Activated T-cell treated with anti-CD3 and anti-CD28 coated beads, Interleukin-2, amount 50 U/mL, for 1 hour (primary cell): Measurements from ENCODE around the gene PRSS8.
A peak's percentile ranks its signal among the peaks of the same experiment; 100 is the strongest.
"Not testable (repeated sequence)": the region's sequence is repeated elsewhere in the genome, so short reads cannot be mapped to it uniquely, and the experiment has no call there.

ENCODE experiments used
- DNase-seq: peaks from one replicate; pipeline ENCODE4 v3.0.0-alpha.2; 2020

PRSS8 gene

DNA sequence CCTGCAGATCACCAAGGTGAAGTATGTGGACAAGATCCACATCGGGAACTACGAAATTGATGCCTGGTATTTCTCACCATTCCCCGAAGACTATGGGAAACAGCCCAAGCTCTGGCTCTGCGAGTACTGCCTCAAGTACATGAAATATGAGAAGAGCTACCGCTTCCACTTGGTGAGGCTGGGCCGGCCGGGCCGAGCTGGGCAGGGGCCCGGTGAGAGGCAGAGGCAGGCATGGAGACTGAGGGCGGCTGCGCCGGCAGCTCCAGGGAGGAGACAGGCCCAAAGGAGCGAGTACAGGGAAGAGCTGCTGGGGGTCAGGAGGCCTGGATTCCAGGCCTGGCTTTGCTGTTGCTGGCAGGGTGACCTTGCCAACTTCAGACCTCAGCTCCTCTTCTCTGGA lies 8.3 kb downstream of the PRSS8 start:
- no peak for DNase-seq

DNA sequence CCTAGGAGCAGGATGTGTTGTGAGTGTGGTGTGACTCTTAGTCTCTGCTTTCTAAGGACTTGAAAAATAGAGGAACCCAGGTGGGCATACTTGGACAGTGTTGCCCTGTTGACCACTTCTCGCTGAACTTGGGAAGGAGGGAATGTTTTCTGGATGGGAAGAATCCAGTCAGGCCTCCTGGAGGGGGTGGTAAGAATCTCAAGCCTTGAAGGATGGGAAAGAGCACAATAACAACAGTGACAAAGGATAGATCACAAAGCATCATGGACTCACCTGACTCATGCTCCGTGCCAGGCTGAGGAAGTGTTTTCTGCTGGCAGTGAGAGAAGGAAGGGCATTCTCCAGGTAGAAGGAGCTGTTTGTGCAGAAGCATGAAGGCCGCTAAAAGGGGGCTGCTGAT lies 9.7 kb downstream of the PRSS8 start:
- no peak for DNase-seq

DNA sequence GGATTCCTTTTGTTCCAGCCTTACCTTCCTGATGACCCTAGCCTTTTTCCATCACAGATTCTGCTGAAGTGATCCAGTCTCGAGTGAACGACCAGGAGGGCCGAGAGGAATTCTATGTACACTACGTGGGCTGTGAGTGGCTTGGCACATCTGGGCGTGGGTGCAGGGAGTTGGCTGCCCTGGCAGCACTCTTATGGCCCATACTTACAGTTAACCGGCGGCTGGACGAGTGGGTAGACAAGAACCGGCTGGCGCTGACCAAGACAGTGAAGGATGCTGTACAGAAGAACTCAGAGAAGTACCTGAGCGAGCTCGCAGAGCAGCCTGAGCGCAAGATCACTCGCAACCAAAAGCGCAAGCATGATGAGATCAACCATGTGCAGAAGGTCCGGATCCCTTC lies 15.4 kb downstream of the PRSS8 start:
- no peak for DNase-seq

DNA sequence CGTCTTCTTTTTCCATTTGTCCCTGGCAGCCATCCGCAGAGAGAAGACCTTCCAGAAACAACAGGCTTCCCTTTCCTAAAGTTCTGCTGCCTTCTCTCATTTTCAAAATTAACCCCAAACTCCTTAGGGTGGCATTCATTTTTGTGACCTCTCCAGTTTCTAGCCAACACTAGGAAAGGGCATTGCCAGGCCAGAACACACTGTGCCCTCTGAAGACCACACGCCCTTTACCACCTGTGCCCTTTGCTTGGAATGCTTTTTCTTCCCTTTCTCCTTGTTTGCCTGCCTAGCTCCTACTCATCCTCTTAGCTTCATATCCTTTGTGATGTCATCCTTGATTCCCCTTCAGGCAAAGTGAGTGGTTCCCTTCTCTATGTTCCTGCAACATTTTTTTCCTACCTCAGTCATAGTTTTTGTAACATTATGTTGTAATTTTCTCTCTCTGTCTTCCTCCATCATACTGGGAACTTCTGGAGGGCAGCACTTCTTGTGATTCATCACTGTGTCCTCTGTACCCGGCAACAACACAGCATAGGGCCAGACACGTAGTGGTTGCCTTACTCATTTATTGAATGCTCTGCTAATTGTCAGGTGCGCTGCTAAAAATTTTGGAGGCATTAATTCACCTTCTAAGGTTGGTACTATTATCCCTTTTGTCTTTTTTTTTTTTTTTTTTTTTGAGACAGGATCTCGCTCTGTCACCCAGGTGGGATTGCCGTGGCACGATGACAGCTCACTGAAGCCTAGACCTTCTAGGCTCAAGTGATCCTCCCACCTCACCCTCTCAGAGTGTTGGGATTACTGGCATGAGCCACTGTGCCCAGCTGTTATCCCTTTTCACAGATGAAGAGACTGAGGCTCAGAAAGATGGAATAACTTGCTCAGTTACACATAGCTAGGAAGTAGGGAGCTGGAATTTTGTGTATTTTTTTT lies 17.0 kb downstream of the PRSS8 start:
- no peak for DNase-seq

DNA sequence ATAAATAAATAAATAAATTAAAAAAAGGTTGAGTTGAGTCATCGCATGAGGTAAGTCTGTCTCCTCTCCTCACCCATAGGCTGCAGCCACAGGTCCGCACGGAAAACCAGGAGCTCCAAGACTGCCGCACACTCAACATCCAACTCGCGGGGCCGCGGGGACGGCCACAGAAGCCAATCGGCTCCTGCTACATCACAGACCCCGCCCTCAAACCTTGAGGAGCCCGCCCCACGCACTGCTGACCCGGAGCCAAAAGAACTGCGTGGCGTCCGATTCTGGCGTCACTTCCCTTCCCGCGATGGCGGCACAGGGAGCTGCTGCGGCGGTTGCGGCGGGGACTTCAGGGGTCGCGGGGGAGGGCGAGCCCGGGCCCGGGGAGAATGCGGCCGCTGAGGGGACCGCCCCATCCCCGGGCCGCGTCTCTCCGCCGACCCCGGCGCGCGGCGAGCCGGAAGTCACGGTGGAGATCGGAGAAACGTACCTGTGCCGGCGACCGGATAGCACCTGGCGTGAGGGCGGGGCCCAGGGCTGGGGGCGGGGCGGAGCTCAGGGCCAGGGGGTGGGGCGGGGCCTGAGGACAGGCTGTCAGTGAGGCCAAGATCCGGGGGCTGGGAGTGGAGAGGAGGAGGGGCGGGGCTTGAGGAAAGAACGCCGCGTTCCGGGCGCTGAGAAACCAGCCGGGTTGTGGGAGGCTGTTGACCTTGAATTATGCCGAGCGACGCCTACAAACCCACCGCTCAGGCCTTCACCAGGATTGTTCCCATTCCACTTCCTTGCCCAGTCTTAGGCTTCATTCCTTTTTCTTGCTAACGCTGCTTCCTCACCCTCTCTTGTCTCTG lies 17.9 kb downstream of the PRSS8 start, which contains the start of gene KAT8:
KAT8 (plus strand) TSS at position 281 of the 839 bp plus-strand sequence; CDS start at position 299, 18 bp downstream.
- peak; percentile 95 for DNase-seq

DNA sequence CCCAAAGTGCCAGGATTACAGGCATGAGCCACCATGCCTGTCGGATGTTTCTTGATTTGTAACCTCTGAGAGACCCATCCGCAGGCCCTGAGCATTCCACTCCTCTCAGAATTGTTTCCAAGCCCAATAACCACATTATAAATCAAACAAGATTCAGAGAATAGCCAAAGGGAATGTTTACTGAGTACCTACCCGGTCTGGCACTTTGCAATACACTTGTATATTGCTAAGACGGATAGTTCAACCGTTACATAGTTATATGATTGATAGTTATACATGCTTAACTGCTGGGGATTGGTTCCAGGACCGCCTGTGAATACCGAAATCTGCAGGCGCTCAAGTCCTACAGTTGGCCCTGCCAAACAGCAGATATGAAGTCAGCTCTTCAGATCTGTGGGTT lies 21.1 kb downstream of the PRSS8 start:
- no peak for DNase-seq

DNA sequence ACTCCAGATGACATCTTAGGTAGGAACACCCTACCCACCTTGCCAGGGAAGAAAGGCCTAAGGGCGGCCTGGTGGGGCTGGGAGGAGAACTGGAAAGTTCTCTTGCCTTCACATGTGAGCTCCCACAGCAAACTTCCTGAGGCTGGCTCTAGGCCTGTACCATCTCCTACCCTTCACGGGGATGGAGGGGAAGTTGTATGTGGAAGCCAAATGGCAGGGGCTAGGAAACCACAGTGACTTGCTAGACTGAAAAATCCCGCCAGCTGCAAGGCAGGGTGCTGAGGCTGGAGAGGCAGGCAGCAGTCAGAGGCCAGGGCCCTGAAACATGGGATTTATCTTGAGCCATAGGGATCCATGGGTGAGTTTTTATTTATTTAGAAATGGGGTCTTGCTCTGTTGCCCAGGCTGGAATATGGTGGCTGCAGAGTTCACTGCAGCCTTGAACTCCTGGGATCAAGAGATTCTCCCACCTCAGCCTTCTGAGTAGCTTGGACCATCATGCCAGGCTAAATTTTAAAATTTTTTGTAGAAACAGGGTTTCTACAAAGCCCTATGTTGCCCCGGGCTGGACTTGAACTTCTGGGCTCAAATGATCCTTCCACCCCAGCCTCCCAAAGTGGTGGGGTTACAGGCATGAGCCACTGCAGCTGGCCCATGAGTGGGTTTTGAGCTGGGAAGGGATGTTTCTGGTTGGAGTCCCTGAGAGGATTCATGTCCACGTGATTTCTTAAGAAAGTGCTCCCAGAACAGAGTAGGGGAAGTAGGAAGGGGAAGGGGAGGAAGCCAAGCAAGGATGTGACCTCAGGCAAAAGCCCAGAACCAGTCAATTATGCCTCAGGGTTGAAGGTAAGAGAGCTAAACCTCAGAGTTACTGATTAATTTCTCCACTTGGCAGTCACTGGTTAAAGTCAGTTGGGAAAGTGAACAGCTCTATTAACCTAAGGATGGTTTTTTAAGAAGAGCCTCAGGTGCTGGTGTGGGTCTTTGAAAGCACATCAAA lies 22.1 kb downstream of the PRSS8 start:
- DNase-seq, result no peak

DNA sequence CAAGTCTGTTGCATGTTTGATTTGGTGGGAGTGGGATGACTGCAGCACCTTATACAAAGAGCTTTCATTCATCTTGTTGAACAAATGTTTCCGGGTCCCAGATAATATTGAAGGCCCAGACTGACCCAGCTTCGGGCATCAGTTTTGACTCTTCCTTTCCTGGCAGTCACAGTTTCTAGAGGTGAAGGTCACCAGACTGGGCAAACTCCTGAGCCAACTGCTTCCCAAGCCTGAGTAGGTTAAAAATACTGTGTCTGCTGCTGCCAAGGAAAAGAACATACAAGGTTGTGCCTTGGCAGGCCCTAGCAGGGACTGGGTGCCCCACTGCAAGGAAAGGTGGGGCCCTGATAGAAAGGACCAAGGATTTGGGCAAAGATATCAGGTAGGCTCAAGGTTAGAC lies 22.8 kb downstream of the PRSS8 start:
- no peak for DNase-seq

DNA sequence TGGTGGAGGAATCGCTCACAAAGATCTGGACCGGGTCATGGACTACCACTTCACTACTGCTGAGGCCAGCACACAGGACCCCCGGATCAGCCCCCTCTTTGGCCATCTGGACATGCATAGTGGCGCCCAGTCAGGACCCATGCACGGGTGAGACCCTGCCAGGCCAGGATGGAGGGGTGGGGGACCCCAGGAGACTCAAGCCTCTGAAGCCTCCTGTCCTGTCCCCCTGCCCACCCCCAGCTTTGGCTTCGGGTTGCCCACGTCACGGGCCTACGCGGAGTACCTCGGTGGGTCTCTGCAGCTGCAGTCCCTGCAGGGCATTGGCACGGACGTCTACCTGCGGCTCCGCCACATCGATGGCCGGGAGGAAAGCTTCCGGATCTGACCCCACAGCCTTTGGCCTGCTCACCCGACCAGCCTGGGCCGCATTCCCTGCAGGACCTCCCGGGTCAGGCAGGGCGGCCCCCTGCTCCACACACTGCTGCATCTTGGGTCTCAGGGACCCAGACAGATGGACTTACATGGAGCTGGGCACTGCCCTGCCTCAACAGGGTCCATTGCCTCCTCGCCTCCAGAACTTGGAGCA lies 23.6 kb downstream of the PRSS8 start:
- no peak for DNase-seq

DNA sequence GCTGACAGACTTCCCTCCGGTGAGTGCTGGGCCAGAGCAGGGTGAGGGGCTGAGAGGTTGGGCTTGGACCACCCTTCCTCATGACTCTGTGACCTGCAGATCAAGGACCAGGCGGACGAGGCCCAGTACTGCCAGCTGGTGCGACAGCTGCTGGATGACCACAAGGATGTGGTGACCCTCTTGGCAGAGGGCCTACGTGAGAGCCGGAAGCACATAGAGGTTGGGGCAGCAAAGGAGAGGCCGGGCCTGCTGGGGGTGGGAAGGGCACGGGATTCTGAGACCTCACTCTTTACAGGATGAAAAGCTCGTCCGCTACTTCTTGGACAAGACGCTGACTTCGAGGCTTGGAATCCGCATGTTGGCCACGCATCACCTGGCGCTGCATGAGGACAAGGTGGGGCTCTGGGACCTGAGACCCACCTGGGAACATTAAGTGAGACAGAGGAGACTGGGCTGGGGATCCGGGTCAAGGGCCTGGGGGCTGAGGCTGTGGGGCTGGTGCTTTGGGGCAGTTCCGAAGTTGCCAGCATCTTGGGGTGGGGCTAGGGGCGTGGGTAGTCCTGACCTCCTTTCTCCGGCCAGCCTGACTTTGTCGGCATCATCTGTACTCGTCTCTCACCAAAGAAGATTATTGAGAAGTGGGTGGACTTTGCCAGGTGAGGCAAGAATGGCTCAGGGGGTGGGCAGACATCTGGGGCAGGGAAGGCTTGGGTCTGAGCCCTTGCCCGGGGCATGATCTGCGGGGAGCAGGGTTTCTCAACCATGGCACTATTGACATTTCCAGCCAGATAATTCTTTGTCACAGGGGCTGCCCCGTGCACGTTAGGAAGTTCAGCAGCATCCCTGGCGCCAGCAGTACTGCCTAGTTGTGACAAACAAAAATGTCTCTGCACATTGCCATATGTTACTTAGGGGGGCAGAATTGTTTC lies 25.2 kb downstream of the PRSS8 start:
- DNase-seq, result no peak

DNA sequence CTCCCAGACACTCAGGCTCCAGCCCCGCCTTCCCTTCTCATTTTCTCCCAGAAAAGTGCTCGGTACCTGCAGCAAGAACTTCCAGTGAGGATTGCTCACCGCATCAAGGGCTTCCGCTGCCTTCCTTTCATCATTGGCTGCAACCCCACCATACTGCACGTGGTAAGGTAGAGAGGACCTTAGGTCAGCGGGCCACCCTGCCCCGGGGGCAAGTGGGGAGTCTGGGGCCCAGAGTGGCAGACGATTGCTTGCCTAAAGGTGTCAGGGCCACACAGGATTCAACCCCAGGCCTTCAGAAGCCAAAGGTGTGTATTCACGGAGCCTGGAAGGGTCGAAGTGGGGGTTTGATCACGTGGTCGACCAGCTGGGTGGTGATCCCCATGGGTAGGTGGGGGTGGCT lies 25.9 kb downstream of the PRSS8 start:
- DNase-seq, result no peak

DNA sequence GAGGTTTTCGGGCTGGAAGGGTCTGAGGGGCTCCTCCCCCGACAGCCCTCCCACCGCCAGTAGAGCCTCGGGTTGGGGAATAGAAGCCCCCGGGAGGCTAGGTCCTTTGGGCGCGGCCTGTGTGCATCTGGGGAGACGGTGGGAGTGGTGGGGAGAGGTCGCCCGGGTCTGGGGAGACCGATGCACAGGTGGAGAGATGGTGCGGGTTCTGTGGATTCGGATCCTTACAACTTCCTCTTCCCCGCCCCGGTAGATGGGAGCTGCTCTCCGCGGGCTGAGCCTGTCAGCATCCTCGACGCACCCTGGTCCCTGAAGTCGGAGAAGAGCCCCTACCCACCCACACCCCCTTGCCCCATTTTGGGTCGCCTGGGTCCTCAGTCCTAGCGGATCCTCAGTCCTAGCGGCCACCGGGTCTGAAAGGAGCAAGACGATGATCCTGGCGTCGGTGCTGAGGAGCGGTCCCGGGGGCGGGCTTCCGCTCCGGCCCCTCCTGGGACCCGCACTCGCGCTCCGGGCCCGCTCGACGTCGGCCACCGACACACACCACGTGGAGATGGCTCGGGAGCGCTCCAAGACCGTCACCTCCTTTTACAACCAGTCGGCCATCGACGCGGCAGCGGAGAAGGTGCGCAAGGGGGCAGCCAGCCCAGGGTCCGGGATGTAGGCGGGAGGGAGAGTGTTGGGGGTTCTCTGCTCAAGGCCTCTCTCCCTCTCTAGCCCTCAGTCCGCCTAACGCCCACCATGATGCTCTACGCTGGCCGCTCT lies 26.6 kb downstream of the PRSS8 start:
- DNase-seq, result no peak

DNA sequence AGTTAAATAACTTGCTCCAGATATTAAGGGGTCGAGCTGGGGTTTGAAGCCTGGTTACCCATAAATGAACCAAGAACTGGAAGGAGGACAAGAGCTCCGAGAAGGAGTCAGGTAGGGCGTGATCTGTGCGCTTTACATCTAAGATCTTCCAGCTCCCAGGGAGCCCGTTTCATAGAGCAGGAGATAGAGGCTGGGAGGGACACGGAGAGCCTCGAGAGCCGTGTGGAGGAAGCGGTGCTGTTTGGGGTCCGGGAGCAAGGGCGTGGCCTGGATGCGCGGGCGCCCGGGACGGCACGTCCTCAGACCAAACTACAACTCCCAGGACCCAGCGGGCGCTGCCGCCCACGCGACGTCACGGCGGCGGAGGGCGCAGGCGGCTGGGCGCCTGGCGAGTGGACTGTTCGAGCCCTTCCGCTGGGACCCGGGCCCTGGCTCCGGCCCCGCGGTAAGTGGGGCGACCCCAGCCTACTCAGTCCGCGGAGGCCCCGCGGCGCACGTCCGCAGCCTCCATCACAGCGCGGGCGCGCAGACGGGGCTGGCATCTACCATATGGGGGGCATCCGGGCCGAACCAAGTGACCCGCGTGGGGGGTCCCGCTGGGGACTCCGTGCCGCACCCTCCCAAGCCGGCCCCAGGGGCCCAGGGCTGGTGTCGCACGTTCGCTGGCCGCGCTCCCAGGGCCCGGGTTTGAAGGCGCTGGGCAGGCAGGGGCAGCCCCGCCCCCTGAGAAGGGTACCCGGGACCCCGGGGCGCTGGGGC lies 27.3 kb downstream of the PRSS8 start, which contains the start of gene BCKDK:
BCKDK (plus strand) TSS at position 352 of the 759 bp plus-strand sequence. CDS start 838 bp downstream, outside the sequence.
- peak; percentile 70 for DNase-seq

DNA sequence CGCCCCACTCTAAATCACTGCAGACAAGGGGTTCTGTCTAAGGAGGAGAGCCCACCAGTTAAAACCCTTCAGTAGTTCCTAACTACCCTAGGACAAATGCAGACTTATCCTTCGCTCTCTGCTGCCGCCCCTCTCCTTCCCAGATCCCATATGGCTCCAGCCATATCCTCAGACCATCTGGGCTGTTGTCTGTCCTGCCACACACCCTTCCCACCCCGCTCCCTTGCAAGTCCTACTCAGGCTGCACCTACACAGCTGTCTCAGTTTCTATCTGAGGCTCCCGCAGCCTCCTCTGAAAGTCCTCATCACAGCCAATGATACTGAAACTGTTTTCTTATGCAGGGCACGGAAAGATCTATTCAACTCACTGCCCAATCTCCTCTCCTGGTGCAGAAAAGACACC lies 28.1 kb downstream of the PRSS8 start:
- no peak for DNase-seq

DNA sequence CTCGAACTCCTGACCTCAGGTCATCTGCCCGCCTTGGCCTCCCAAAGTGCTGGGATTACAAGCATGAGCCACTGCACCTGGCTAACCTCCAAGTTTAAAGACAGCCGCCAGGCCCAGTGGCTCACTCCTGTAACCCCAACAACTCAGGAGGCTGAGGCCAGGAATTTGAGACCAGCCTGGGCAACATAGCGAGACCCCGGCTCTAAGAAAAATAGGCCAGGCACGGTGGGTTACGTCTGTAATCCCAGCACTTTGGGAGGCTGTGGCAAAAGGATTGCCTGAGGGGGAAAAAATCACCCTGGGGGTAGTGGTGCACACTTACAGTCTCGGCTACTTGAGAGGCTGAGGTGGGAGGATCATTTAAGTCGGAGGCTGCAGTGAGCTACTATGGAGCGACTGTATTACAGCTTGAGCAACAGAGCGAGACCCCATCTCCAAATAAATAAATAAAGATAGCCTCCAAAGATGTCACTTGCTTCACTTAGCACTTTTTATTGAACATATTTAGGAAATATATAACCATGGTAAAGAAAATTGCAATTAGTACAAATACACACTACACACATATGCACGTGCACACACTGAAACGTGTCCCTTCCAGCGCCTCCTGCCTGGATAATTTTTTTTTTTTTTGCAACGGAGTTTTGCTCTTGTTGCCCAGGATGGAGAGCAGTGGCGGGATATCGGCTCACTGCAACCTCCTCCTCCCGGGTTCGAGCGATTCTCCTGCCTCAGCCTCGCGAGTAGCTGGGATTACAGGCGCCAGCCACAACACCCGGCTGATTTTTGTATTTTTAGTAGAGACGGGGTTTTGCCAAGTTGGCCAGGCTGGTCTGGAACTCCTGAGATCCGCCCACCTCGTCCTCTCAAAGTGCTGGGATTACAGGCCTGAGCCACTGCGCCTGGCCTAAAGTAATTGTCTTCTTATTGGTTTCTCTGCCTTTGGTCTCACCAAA lies 28.7 kb downstream of the PRSS8 start:
- no peak for DNase-seq

DNA sequence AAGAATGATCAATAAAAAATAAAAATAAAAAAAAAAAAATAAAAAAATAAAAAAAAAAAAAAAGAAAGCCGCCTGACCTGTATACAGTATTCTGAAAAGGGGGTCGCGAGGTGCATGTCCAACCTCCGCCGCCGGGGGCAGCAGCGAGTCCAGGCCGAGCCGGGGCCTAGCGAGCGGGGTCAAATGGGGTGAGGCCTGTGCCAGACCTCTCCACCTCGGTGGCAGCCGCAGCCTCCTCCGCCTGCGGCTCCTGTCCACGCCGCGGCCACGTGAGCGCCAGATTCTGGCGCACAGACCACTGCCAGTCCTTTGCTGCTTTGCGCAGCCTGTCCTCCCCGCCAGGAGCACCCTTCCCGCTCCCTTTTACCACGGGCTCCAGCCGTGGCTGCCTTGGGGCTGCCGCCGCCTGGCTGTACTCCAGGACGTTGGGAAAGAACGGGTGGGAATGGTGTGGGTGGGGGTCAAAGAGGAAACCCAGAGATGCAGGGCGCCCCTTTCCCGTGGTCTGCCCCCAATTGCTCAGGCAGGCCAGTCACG lies 29.8 kb downstream of the PRSS8 start:
- DNase-seq, result peak; percentile 83

DNA sequence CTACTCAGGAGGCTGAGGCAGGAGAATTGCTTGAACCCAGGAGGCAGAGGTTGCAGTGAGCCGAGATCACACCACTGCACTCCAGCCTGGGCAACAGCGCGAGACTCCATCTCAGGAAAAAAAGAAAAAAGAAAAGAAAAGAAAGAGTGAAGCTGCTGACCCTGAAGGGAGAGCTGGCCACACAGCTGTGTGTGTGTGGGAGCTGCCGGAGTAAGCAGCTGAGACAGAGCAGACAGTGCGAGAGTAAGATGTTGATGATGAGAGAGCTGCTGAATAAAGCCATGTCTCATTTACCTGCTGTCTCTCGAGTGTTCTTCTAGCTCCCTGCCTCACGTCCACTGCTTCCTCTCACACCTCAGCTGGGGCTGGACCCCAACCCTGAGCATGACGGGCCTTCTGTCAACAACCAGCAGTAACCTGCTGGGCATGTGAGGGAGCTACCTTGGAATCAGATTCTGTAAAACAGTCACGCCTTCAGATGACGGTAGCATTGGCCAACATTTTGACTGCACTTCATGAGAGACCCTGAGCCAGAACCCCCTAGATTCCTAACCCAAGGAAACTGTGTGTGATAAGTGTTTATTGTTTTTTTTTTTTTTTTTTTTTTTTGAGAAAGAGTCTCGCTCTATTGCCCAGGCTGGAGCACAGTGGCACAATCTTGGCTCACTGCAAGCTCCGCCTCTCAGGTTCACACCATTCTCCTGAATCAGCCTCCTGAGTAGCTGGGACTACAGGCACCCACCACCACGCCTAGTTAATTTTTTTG lies 34.5 kb downstream of the PRSS8 start:
- DNase-seq, result not testable (repeated sequence)
